ENCODE measurements around the gene BEGAIN. TPM values are rescaled to one million over a fixed set of nuclear protein-coding genes. Genes with fewer than 3 reads are reported as not detected.
A peak's percentile ranks its signal among the peaks of the same experiment; 100 is the strongest.

The BEGAIN gene
- total RNA-seq, 4 donors from 2014 or later: 0.27 to 2.5 (median 0.37) TPM; not detected in 1

DNA sequence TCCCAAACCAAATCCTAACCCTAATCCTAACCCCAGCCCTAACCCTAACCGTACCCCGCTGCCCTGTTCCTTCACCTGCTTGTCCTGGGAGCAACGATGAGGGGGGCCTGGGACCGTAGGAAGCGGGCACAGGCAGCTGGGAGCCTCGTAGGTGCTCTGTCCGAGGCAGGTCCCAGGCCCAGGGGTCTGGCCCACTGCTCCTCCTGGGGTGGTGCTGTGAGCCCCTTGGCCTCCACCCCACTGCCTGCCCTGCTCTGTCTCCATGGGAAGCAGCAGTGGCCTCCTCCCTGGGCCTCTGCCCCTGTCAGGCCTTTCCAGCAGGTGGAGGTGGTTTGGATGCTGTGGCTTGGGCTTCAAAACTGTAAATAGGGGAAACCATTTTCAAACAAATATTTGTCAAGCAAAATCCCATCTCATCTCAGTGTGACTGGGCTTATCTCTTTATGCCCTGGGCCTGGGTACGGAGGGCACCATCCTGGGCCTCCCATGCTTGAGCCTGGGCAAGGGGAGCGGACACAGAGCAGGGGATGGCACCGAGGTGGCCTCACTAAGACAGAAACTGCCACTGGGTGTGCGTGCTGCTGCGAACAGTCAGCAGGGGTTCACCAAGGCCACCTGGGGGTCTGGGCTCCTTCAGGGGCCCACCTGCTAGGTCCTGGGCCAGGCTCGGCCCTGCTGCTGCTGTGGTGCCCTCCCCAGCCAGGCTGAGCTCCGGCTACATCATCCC is 3.7 kb upstream of the BEGAIN start:
- intact Hi-C loops (cut with DNase I; ENCODE audit: low total_unique reads): no loop called here

DNA sequence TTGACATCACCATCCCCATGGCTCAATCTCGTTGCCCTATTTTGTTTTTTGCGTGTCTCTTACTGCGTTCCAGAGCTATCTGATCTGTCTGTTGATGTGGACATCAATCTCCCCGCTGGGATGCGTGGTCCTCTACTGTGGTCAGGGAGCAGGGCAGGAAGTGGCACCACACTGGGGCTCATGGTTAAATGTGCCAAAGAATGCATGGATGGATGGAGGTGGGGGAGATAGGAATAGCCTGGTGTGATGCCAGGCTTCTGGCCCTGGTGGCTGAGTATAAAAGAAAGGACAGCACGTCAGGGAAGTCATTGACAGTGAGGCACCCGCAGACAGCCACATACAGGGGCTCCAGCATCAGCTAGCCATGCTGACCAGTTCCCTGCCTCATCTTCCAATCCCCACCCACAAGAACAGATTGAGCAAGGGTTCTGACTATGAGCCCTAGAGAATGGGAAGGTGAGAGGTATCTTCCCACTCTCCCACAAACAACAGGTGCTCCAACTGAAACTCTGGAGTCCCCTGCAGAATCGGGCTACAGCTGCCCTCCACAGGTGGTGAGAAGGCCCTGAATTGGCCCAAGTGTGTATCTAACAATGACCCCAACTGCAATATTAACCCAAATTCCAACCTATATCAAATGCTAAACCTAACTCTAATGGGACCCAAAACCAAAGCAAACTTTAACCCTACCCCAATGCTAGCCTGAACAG is 2.7 kb upstream of the BEGAIN start:
- Histone ChIP-seq H3K27me3 (peaks cover 43% of the 10 kb centered on the region), H3K27ac (no peak overlapping the region), H3K36me3 (no peaks in the 10 kb centered on the region), H3K4me3 (no peak overlapping the region), H3K9me3 (no peaks in the 10 kb centered on the region), H3K4me1 (peaks cover 0 to 8% (median 7%) of the 10 kb centered on the region in 4 donors)
- TF ChIP-seq, protein P1, sequence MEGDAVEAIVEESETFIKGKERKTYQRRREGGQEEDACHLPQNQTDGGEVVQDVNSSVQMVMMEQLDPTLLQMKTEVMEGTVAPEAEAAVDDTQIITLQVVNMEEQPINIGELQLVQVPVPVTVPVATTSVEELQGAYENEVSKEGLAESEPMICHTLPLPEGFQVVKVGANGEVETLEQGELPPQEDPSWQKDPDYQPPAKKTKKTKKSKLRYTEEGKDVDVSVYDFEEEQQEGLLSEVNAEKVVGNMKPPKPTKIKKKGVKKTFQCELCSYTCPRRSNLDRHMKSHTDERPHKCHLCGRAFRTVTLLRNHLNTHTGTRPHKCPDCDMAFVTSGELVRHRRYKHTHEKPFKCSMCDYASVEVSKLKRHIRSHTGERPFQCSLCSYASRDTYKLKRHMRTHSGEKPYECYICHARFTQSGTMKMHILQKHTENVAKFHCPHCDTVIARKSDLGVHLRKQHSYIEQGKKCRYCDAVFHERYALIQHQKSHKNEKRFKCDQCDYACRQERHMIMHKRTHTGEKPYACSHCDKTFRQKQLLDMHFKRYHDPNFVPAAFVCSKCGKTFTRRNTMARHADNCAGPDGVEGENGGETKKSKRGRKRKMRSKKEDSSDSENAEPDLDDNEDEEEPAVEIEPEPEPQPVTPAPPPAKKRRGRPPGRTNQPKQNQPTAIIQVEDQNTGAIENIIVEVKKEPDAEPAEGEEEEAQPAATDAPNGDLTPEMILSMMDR (IDR thresholded peaks at IDR 0.05): no peak
- TF ChIP-seq POLR2AphosphoS5 (IDR thresholded peaks at IDR 0.05): no peak
- TF ChIP-seq EP300 (IDR thresholded peaks at IDR 0.05; ENCODE audit: low read depth): no peak
- TF ChIP-seq POLR2A (IDR thresholded peaks at IDR 0.05): no peak
- in situ Hi-C loops (cut with MboI; ENCODE audit: low pct_ligation_motif_present in 1 of 4, low pct_unique_long_range_greater_than_20kb in 1 of 4, low sequenced_read_pairs in 3 of 4): no loop called here
- 80 to 83% methylated on average over 4 to 8 of the region's 8 CpGs for WGBS, 2 donors (ENCODE audit: low coverage in 1 of 2)
- DNase-seq: no peak
- intact Hi-C loops (cut with DNase I; ENCODE audit: low total_unique reads): no loop called here

More for the DNA sequence above, 3.7 kb upstream of the BEGAIN start:
- Histone ChIP-seq H3K27me3 (peaks cover 40% of the 10 kb centered on the region), H3K36me3 (no peaks in the 10 kb centered on the region), H3K27ac (no peak overlapping the region), H3K4me3 (no peak overlapping the region), H3K9me3 (no peaks in the 10 kb centered on the region), H3K4me1 (peaks cover 0 to 8% (median 7%) of the 10 kb centered on the region in 4 donors)
- peak; percentile 3 for DNase-seq
- TF ChIP-seq POLR2A (IDR thresholded peaks at IDR 0.05) (no peak), POLR2AphosphoS5 (IDR thresholded peaks at IDR 0.05) (no peak), EP300 (IDR thresholded peaks at IDR 0.05; ENCODE audit: low read depth) (no peak)
- TF ChIP-seq, protein P1 (IDR thresholded peaks at IDR 0.05): no peak
- WGBS, 2 donors (ENCODE audit: low coverage in 1 of 2): 89% methylated on average over 14 of the region's 14 CpGs; no CpG with 5 or more reads in 1 of the 2 donors
- in situ Hi-C loops (cut with MboI; ENCODE audit: low pct_ligation_motif_present in 1 of 4, low pct_unique_long_range_greater_than_20kb in 1 of 4, low sequenced_read_pairs in 3 of 4): no loop called here

DNA sequence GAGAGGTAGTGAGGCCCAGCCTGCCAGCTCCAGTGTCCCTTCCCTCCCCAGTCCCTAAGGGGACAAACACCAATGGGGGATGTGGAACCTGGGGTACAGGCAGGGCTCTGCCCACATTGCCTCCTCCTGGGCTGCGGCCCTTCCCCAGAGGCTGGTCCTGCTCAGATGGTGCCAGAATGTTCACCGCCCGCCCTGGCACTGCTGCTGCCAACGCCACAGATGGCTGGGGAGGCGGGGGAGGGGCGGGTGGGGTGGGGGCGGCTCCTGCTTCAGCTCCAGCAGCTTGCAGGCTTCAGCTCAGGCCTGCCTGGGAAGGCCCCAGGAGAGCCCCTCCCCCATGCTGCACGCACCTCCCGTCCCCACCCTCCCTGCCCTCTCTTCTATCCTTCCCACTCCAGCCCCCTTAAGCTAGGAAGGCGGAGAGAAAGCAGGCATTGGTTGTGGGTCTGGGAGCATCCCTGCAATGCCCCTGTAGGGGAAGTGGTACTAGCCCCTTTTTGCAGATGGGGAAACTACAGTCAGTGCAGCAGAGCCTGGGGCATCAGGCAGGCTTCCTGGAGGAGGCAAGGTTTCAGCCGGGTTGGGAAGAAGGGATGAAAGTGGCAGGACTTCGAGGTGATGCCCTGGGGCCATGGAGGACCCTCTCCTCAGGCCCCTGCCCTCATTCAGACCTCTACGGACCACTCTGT is 2.0 kb upstream of the BEGAIN start:
- in situ Hi-C loops (cut with MboI; ENCODE audit: low pct_ligation_motif_present in 1 of 4, low pct_unique_long_range_greater_than_20kb in 1 of 4, low sequenced_read_pairs in 3 of 4): no loop called here
- DNase-seq: no peak
- intact Hi-C loops (cut with DNase I; ENCODE audit: low total_unique reads): no loop called here
- no peaks in the 10 kb centered on the region for H3K36me3 ChIP-seq
- peaks cover 0 to 8% (median 7%) of the 10 kb centered on the region in 4 donors for H3K4me1 ChIP-seq
- TF ChIP-seq POLR2A (IDR thresholded peaks at IDR 0.05) (no peak), POLR2AphosphoS5 (IDR thresholded peaks at IDR 0.05) (no peak), EP300 (IDR thresholded peaks at IDR 0.05; ENCODE audit: low read depth) (no peak)
- TF ChIP-seq, protein P1 (IDR thresholded peaks at IDR 0.05): no peak
- no peak overlapping the region for H3K4me3 ChIP-seq
- H3K9me3 ChIP-seq: no peaks in the 10 kb centered on the region
- 83 to 100% methylated on average over 1 to 7 of the region's 13 CpGs for WGBS, 2 donors (ENCODE audit: low coverage in 1 of 2)
- H3K27me3 ChIP-seq: peaks cover 40% of the 10 kb centered on the region
- no peak overlapping the region for H3K27ac ChIP-seq

DNA sequence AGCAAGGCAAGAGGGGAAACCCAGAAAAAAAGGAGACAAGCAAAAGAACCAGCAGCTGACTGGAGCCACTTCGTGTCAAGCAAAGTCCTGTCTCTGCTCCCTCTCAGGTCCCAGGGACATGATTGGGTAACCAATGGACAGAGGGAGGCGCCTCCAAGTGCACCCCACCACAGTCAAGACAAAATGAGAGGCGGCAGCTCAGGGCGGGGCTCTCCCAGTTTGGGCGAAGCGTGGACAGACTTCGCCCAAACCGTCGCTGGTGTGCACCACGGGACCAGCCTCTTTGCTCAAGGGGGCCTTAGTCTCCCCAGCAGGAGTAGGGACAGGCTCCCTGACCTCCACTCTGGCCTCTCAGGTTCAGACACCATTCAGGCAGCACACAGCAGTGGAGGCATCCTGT is 1.5 kb upstream of the BEGAIN start:
- DNase-seq: no peak
- Histone ChIP-seq H3K27me3 (peaks cover 40% of the 10 kb centered on the region), H3K4me3 (no peak overlapping the region), H3K4me1 (peaks cover 0 to 8% (median 7%) of the 10 kb centered on the region in 4 donors), H3K27ac (no peak overlapping the region), H3K9me3 (no peaks in the 10 kb centered on the region), H3K36me3 (no peaks in the 10 kb centered on the region)
- 72% methylated on average over 10 of the region's 10 CpGs; no CpG with 5 or more reads in 1 of the 2 donors for WGBS, 2 donors (ENCODE audit: low coverage in 1 of 2)
- TF ChIP-seq EP300 (IDR thresholded peaks at IDR 0.05; ENCODE audit: low read depth): no peak
- TF ChIP-seq, protein P1 (IDR thresholded peaks at IDR 0.05): no peak
- no peak for TF ChIP-seq POLR2A (IDR thresholded peaks at IDR 0.05)
- no peak for TF ChIP-seq POLR2AphosphoS5 (IDR thresholded peaks at IDR 0.05)
- intact Hi-C loops (cut with DNase I; ENCODE audit: low total_unique reads) (no loop called here), in situ Hi-C loops (cut with MboI; ENCODE audit: low pct_ligation_motif_present in 1 of 4, low pct_unique_long_range_greater_than_20kb in 1 of 4, low sequenced_read_pairs in 3 of 4) (no loop called here)
